ENCODE measurements around the gene SLC3A2.

The SLC3A2 gene

GRCh38 chr11:62910141-62910882, 29.6 kb downstream of the SLC3A2 start:
- DNase-seq (ENCODE audit: low spot score) = no peak
- TF ChIP-seq, protein P1, sequence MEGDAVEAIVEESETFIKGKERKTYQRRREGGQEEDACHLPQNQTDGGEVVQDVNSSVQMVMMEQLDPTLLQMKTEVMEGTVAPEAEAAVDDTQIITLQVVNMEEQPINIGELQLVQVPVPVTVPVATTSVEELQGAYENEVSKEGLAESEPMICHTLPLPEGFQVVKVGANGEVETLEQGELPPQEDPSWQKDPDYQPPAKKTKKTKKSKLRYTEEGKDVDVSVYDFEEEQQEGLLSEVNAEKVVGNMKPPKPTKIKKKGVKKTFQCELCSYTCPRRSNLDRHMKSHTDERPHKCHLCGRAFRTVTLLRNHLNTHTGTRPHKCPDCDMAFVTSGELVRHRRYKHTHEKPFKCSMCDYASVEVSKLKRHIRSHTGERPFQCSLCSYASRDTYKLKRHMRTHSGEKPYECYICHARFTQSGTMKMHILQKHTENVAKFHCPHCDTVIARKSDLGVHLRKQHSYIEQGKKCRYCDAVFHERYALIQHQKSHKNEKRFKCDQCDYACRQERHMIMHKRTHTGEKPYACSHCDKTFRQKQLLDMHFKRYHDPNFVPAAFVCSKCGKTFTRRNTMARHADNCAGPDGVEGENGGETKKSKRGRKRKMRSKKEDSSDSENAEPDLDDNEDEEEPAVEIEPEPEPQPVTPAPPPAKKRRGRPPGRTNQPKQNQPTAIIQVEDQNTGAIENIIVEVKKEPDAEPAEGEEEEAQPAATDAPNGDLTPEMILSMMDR (conservative IDR thresholded peaks at IDR 0.05; ENCODE audit: low read depth) = no peak
- POLR2A ChIA-PET (ENCODE audit: low non-redundant PET) = no interaction called here
- no peak overlapping the region for H3K27ac ChIP-seq
- CTCF ChIA-PET = interaction anchor here (1.0 kb wide), 1 partner anchor 113 kb away, joined by 4 read pairs; no protein-coding TSS in a partner anchor

DNA sequence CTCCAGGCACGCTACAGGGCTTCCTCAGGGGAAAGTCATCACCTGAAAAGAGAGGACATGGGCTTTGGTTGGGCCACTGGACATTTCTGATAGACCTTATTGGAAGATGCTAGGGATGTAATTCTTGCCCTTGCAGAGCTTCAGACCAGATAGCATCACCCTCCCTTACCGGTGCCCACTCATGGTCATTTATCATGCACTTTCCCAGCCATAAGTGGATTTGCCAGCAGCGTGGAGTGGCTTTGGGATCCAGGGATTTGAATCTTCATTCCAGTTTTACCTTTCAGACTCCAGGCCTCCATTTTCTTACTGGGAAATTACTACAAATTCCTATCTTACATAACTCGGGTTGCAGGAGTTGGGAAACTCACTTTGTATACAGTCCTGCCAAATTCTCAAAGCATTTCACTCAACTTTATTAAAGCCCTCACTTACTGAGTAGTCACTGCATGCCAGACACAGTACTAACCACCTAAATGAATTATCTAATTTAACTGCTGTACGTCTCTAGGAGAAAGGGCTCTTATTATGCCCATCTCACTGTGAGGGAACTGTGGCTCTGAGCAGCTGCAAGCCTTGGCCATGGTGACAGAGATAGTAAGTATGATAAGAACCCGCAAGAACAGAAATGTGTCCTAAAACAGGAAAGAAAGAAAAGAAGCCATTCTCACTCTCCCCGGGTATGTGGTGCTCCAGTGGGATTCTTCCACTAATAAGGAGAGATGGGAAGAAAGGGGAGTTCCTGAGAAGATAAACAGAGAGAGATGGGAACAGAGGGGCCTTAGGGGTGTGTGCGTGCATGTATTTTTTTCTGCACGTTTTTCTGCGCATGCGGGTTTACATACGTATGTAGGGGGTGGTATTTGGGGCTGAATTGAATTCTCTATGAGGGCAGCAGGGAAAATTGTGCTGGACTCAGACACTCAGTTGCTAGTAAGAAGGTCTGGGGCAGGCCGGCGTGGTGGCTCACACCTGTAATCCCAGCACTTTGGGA, 30.7 kb downstream of the SLC3A2 start:
- CTCF ChIA-PET = interaction anchor here (1.3 kb wide), 1 partner anchor 112 kb away, joined by 3 read pairs; no protein-coding TSS in a partner anchor
- POLR2A ChIA-PET (ENCODE audit: low non-redundant PET) = no interaction called here
- DNase-seq (ENCODE audit: low spot score) = no peak
- TF ChIP-seq, protein P1 (conservative IDR thresholded peaks at IDR 0.05; ENCODE audit: low read depth) = no peak
- H3K27ac ChIP-seq = no peak overlapping the region

DNA sequence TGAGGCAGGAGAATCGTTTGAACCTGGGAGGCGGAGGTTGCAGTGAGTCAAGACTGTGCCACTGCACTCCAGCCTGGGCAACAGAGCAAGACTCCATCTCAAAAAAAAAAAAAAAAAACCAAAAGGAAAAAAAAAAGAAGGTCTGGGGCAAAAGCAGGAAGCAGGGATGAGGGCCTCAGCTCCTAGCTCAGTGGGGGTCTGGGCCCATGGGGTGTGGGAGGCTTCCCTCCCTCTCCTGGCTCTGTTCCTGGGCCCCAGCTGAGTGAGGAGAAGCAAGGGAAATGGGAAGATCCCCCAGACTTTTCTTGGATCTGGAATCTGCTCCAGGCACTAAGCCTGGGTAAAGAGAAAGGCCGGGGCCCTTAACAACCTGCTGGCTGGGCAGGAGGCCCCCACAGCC, 31.6 kb downstream of the SLC3A2 start:
- DNase-seq (ENCODE audit: low spot score) = no peak
- CTCF ChIA-PET = interaction anchor here (1.3 kb wide), 1 partner anchor 111 kb away, joined by 3 read pairs; no protein-coding TSS in a partner anchor
- TF ChIP-seq, protein P1 (conservative IDR thresholded peaks at IDR 0.05; ENCODE audit: low read depth) = no peak
- H3K27ac ChIP-seq = no peak overlapping the region
- POLR2A ChIA-PET (ENCODE audit: low non-redundant PET) = no interaction called here

DNA sequence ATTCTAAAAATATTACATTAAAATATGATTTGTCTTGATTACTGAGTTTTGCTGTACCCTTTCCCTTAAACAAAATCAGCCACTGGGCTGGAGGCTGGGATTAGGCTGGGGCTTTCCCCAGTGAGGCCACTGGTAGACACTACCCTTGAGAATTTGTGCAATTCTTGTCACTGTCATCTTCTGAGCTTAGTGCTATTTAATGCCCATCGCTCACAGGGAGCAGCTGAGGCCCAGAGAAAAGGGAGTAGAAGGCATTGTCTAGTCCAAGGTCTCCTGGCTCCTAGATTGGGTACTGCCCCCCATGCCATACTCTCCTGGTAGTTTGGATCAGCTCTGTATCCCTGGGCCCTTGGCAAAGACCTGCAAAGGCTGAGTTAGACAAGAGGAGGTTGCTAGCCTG, 33.7 kb downstream of the SLC3A2 start:
- CTCF ChIA-PET = interaction anchor here (1.6 kb wide), 1 partner anchor 109 kb away, joined by 9 read pairs; no protein-coding TSS in a partner anchor
- POLR2A ChIA-PET (ENCODE audit: low non-redundant PET) = no interaction called here

GRCh38 chr11:62917906-62918502, 37.3 kb downstream of the SLC3A2 start:
- ChIA-PET POLR2A (ENCODE audit: low non-redundant PET) (no interaction called here), CTCF (interaction anchor here (1.3 to 3.1 kb wide), 2 partner anchors 12 kb away, joined by 4 to 14 read pairs; no protein-coding TSS in a partner anchor)
- H3K27ac ChIP-seq = no peak overlapping the region
- TF ChIP-seq, protein P1 (conservative IDR thresholded peaks at IDR 0.05; ENCODE audit: low read depth) = no peak
- no peak for DNase-seq (ENCODE audit: low spot score)

More for the DNA sequence above, 33.7 kb downstream of the SLC3A2 start:
- TF ChIP-seq, protein P1 (conservative IDR thresholded peaks at IDR 0.05; ENCODE audit: low read depth) = no peak
- DNase-seq (ENCODE audit: low spot score) = no peak
- H3K27ac ChIP-seq = no peak overlapping the region

- TF ChIP-seq, protein P1 (conservative IDR thresholded peaks at IDR 0.05; ENCODE audit: low read depth) = no peak
- CTCF ChIA-PET = interaction anchor here (1.3 to 3.1 kb wide), 2 partner anchors 11 to 12 kb away, joined by 4 to 14 read pairs; no protein-coding TSS in a partner anchor
- POLR2A ChIA-PET (ENCODE audit: low non-redundant PET) = no interaction called here
- H3K27ac ChIP-seq = no peak overlapping the region
- no peak for DNase-seq (ENCODE audit: low spot score)
Observed at GRCh38 chr11:62918531-62918930, 37.8 kb downstream of the SLC3A2 start.

Data from RWPE1 (cell line).